Embryonic facial prominence (tissue), 1 donor: Measurements from ENCODE around the gene ACOT7.

ENCODE experiments used
- DNase-seq: peaks from one replicate; pipeline ENCODE4 v3.0.0-alpha.2; 2016; ENCODE audit errors: extremely low spot score

The ACOT7 gene

GRCh38 chr1:6288665-6289064 is 104.9 kb downstream of the ACOT7 start:
- no peak for DNase-seq

DNA sequence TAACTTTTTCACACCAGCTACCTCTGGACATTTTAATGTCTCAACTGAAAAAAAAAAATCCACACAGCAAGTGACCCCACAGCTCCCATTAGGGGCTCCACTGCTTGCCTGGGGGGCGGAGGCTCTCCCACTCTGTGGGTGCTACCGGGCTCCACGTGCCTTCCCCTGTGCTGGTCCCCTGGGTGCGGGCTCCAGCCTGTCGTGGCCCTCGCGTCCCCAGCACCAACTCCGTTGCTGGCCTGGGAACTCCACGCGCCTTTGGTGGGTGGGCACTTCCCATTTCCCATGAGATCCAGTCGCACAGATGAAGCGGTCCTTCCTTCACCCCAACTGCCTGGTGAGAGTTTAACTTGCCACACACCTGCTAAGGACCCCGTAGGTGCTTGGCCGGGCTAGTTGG is 105.5 kb downstream of the ACOT7 start:
- DNase-seq: peak; percentile 1

GRCh38 chr1:6287431-6287886 is 106.1 kb downstream of the ACOT7 start:
- DNase-seq: no peak

DNA sequence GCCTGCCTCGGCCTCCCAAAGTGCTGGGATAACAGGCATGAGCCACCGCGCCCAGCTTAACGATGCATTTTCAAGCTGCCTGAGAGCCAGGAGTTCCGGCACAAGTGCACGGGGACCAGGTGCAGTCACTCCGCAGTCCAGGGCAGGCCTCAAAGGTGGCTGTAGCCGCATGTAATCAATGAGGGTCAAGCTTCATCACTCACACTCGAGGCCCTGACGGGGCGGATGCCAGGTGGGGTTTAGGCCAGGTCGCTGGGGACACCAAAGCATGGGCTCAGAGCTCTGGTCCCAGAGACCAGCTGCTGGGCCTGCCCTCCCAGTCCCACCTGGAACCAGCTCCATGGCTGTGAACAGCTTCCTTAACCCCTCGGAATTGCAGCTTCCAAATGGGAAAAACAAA is 106.5 kb downstream of the ACOT7 start:
- DNase-seq: no peak

DNA sequence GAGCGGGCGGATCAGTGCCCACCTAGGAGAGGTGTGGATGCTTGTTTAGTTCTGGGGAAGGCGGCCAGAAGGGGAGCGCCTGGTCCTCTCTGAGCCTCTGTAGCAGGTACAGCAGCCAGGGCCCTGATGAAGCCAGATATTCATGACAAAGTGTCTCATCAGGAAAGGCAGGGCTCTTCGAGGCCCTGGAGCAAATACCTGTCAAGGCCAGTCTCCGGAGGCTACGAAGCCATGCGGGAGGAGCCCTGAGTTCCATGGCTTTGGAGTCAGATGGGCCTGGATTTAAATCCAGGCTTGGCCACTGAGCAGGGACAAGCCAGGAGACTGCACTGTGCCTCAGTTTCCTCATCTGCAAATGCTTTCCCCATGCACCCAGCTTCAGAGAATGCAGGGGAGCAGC is 107.3 kb downstream of the ACOT7 start:
- DNase-seq: no peak

DNA sequence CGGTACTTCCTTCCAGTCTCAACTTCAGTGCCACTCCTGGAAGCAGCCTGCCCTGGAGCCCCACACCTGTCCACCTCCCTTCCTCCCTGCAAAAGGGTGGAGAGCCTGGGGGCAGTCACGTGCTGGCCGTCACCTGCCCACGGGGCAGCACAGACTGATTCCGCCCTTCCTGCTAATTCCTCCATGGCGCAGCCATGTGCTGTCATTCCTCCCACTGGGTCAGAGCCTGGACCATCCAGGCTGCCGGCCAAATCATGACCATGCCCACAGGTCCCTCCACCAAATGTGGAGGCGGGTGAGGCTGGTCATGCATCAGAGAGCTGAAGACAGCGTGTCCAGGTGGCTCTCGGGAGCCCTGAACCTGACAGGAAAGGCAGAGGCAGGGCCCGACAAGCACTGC is 108.2 kb downstream of the ACOT7 start:
- no peak for DNase-seq

DNA sequence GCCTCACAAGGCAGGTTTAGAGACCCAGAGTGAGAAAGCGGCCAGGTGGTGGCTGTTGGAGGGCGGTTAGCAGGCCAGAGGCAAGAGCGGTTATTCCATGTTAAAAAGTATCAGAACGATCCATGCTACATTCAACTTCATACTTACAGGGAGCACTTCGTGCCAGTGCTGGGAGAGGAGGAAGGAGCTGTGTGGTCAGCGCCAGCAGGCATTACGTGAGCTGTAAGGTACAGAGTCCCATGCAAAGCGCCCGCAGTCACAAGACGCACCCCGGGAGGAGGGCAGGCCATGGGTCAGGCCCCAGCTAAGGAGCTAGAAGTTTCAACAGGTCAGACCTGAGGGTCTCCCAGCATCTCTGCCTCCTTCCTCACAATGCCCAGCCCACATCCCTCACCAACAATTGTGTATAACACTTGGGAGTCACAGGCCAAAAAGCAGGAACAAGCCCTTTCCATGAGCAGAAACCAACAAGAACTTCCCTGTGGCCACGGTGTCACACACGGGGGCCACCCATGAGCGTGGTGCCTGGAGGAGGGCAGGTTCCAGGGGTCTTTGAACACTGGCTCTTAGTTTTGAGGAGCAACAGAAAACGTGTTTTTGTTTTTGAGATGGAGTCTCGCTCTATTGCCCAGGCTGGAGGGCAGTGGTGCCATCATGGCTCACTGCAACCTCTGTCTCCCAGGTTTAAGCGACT is 110.8 kb downstream of the ACOT7 start:
- DNase-seq: no peak

- no peak for DNase-seq
Observed at GRCh38 chr1:6281511-6282402, 111.8 kb downstream of the ACOT7 start.

- no peak for DNase-seq
Observed at GRCh38 chr1:6280761-6281451, 112.7 kb downstream of the ACOT7 start.

DNA sequence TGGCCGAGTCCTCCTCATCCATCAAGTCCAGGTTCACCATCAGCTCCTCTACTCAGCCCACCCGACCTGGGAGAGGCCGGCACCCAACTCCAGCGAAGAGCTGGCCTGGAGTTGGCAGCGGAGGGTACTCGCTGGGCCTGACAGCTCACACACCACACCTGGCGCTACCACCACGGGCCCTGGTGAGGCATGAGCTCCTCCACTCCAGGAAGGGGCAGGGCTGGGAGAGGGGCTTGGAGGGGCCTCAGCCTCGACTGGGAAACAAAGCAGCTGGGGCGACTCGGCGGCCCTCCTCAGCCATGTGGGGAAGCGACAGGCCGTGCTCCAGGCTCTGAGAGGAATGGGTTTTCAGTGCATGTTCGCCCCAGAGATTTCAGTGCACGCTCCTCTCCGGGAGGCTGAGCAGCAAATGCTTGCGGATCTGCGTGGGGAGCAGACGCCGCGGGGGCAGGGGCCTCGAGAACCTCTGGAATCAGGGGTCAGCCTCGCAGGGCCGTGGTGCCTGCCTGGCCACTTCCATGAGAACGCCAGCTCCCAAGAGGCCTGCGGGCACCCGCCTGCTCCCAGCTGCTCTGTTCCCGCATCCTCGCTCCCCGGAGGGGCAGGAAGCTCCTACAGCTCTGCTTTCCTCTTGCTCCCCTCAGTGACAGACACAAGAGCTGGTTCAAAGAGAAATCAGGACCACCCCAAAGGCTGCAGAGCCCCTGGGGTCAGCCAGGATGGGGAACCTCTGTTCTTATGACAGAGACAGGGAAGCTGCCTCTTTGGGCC is 113.8 kb downstream of the ACOT7 start:
- no peak for DNase-seq

- DNase-seq: no peak
Observed at GRCh38 chr1:6279066-6279465, 114.5 kb downstream of the ACOT7 start.

- DNase-seq: no peak
Observed at GRCh38 chr1:6278263-6278662, 115.3 kb downstream of the ACOT7 start.

DNA sequence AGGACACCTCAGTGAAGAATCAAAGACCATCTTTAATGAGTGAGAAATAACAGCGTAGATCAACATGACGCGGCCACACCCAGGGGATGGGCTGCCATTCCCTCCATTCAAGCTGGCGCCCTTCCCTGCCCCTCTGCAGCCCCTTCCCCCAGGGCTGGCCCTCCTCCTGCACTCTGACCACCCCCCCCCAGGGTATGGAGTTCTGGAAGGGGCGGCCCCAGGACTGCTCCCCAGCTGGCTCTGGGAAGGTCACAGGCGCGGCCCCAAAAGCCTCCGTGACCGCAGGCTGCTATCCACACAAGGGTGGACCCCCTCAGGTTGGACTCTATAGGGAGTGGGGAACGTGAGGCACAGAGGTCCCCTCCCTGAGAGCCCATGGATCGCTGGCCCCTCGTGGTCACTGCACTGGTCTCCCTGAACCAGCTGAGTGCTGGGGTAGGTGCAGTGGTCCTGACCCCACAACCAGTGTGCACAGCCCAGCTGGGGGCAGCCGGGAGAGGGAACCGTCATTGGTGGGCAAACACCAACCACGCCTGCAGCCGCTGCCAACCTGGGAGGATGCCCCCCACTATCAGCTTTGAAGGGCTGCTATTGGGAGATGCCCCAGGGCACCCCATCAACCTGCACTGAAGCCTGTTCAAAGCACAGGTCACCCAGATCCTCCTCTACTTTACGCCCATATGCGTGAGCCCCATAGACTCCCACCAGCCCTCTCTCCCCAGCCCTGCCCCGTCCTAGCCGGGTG is 116.6 kb downstream of the ACOT7 start:
- DNase-seq: no peak

DNA sequence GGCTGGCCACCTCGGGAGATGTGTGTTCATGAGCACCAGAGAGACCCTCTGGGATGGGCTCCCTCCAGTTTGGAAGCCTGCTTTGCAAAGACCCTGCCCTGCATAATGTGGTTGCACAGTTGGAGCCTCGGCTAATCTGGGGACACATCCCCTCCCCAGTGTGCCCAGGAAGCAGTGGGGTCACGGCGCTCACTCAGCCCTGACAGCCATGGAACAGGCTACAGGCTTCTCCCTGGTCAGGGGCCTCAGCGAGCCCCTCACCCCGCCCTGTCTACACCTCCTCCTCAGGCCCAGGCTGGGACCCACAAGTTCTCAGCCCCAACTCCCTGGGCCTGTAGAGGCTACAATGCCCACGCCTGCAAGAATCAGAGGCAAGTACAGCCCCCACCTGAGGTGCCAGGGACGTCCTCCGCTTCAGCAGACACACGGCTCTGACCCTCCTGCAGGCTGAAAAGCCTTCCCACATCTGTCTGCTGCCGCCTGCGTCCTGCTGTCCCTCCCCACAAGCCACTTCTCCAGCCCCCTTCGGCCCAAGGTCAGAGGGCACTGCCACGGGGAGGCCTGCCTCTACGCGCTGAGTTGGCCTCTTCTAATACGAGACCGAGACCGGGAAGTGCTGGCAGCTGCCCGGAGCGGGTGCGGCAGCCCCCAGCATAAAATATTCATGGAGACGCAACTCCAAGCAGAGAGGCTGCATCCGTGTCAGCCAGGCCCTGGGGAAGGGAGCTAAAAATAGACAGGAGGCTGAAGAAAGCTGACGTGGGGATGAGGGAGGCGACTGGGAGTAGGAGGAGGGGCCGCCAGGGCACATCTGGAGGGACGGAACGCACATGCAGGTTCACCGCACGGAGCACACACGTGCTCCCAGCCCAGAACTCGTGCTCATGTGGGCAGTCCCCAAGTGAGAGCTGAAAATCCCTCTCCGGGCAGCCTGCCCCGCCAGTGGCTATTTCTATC is 117.5 kb downstream of the ACOT7 start:
- peak; percentile 85 for DNase-seq

DNA sequence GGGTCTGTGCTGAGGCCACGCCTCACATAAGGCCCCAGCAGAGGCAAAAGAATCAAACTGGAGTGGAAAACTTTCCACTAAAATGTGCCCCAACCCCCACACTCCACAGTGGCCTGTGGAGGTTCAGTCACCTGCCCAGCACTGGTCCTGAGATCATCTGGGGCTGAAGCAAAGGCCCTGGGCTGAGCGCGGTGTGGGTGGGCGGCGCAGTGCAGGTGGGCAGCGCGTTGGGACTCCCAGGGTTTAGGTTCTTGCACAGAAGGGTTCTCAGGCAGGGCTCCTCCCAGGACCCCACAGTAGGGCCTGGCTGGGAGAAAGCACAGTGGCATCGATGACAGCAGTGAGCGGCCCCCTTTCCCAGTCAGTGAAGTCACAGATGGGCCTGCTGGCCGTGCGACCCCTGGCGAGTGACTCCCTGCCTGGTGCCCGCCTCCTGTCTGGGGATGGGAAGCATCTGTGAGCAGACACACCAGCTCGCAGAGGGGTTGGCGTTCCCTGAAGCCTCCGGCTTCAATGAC is 118.9 kb downstream of the ACOT7 start:
- no peak for DNase-seq

DNA sequence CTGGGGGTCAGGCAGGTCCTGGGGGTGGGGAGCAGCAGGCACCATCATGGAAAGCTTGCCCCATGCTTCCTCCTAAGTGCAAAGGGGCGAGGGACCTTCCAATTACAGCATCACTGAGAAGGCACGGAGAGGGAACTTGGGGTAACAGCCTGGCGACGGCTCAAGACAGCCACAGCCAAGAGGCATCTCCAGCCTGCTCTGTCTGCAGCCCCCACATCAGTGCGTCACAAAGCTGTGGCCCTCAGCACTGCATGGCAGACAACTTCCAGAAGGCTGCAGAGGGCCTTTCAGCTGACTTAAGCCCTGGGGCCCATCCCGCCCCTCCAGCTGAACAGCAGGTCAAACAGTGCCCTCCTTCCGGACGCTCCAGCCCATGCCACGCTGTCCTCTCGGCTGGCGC is 119.5 kb downstream of the ACOT7 start:
- DNase-seq: no peak

- no peak for DNase-seq
Observed at GRCh38 chr1:6273380-6273891, 120.1 kb downstream of the ACOT7 start.

DNA sequence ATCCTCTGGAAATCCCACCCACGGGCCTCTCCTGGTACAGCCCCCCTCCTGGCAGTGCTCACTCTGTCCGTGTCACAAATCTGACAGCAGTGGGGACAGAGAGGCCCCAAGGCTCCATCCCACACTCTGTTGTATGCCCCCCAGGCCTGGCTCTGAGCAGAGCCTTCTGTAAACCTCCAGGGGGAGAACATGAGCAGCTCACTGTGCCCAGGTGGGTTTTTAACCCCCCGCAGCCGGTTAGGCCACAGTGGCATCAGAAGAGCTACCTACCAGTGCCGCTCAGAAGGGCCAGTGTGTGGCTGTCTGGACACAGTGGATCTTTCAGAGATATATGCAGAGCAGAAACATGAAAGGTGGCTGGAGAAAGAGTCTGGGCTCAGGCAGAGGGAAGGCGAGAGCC is 120.7 kb downstream of the ACOT7 start:
- no peak for DNase-seq

GRCh38 chr1:6272452-6272851 is 121.1 kb downstream of the ACOT7 start:
- DNase-seq: no peak
